DND-41 (cell line): ENCODE data around the gene RAD51B.

Experiments used
- ATAC-seq: fragments of 200-7000 bp; cut with Tn5 transposase; 3 replicates; pipeline ENCODE4 v1.9.1; 2021; ENCODE audit warnings: low read depth; ENCODE audit not compliant: insufficient read depth
- DNase-seq: peaks from one replicate; pipeline ENCODE4 v3.0.0-alpha.2; 2020
- H2AFZ ChIP-seq: 2 replicates; pipeline ENCODE4 v1.6.0; 2012; ENCODE audit warnings: low read depth, low read length
- H3K27ac ChIP-seq: 2 replicates; pipeline ENCODE4 v1.5.1; 2012; ENCODE audit warnings: low read length, inconsistent platforms
- H3K27me3 ChIP-seq: fragments of 200-600 bp; sonication (generic); 2 replicates; pipeline ENCODE4 v1.6.0; 2012; ENCODE audit warnings: low read length, mild to moderate bottlenecking, inconsistent platforms; ENCODE audit not compliant: insufficient read depth, poor library complexity
- H3K36me3 ChIP-seq: 2 replicates; pipeline ENCODE4 v1.5.1; 2012; ENCODE audit warnings: low read length, inconsistent platforms; ENCODE audit not compliant: insufficient read depth
- H3K4me1 ChIP-seq: 2 replicates; pipeline ENCODE4 v1.5.1; 2012; ENCODE audit warnings: mild to moderate bottlenecking, low read length; ENCODE audit not compliant: insufficient read depth
- H3K4me2 ChIP-seq: 2 replicates; pipeline ENCODE4 v1.6.0; 2012; ENCODE audit warnings: mild to moderate bottlenecking, moderate library complexity, low read length, inconsistent platforms; ENCODE audit not compliant: insufficient read depth
- H3K4me3 ChIP-seq, 2 experiments: fragments of 200-600 bp in 1 of 2; shearing (Covaris generic) in 1 of 2; 2 replicates each; pipeline ENCODE4 v1.5.1; 2012 to 2016; ENCODE audit warnings: inconsistent platforms in 2 of 2, low read length in 2 of 2, mild to moderate bottlenecking in 2 of 2, low read depth in 1 of 2, moderate library complexity in 1 of 2
- H3K79me2 ChIP-seq: 2 replicates; pipeline ENCODE4 v1.6.0; 2012; ENCODE audit warnings: low read length, inconsistent platforms; ENCODE audit not compliant: insufficient read depth
- H3K9ac ChIP-seq: 2 replicates; pipeline ENCODE4 v1.6.0; 2012; ENCODE audit warnings: low read depth, mild to moderate bottlenecking, inconsistent platforms, low read length, moderate library complexity
- H3K9me3 ChIP-seq: 2 replicates; pipeline ENCODE4 v1.5.1; 2012; ENCODE audit warnings: low read length, moderate library complexity, mild to moderate bottlenecking, inconsistent platforms; ENCODE audit not compliant: insufficient read depth, severe bottlenecking
- H4K20me1 ChIP-seq: 2 replicates; pipeline ENCODE4 v1.6.0; 2012; ENCODE audit warnings: low read length; ENCODE audit not compliant: insufficient read depth
- CTCF ChIP-seq: IDR thresholded peaks from 2 replicates; pipeline ENCODE4 v1.5.1; 2012; ENCODE audit warnings: borderline replicate concordance, low read length, moderate library complexity, mild to moderate bottlenecking; ENCODE audit not compliant: poor library complexity, severe bottlenecking; ENCODE audit errors: extremely low read depth
- EZH2 ChIP-seq: IDR thresholded peaks from 3 replicates; pipeline ENCODE4 v1.6.1; 2012; ENCODE audit warnings: borderline replicate concordance, low read depth, mild to moderate bottlenecking, moderate library complexity, low read length, inconsistent platforms; ENCODE audit not compliant: severe bottlenecking

Gene RAD51B

GRCh38 chr14:68322940-68323620 lies 503.5 kb downstream of the RAD51B start:
- no peaks in the 10 kb centered on the region for H3K79me2 ChIP-seq
- no peak for DNase-seq
- no peak for TF ChIP-seq EZH2
- TF ChIP-seq CTCF = no peak
- H3K27me3 ChIP-seq = no peaks in the 10 kb centered on the region
- H3K4me2 ChIP-seq = no peak overlapping the region
- ATAC-seq = no peak
- H3K9me3 ChIP-seq = no peaks in the 10 kb centered on the region
- no peaks in the 10 kb centered on the region for H3K36me3 ChIP-seq
- no peak overlapping the region for H3K9ac ChIP-seq
- no peak overlapping the region for H2AFZ ChIP-seq
- no peaks in the 10 kb centered on the region for H4K20me1 ChIP-seq
- no peaks in the 10 kb centered on the region for H3K4me1 ChIP-seq
- no peak overlapping the region for H3K27ac ChIP-seq
- no peak overlapping the region for H3K4me3 ChIP-seq

GRCh38 chr14:68325267-68325807 lies 505.8 kb downstream of the RAD51B start:
- Histone ChIP-seq H3K27me3 (no peaks in the 10 kb centered on the region), H3K4me1 (no peaks in the 10 kb centered on the region), H3K9me3 (no peaks in the 10 kb centered on the region), H2AFZ (no peak overlapping the region), H3K4me2 (no peak overlapping the region), H3K36me3 (no peaks in the 10 kb centered on the region), H3K4me3 (no peak overlapping the region), H3K79me2 (no peaks in the 10 kb centered on the region), H3K9ac (no peak overlapping the region), H3K27ac (no peak overlapping the region), H4K20me1 (no peaks in the 10 kb centered on the region)
- DNase-seq (no peak), ATAC-seq (no peak)
- TF ChIP-seq EZH2 = no peak
- TF ChIP-seq CTCF = no peak

- H3K4me1 ChIP-seq = no peaks in the 10 kb centered on the region
- TF ChIP-seq EZH2 (no peak), CTCF (no peak)
- H3K27me3 ChIP-seq = no peaks in the 10 kb centered on the region
- no peak overlapping the region for H2AFZ ChIP-seq
- DNase-seq (no peak), ATAC-seq (no peak)
- H3K9me3 ChIP-seq = no peaks in the 10 kb centered on the region
- H4K20me1 ChIP-seq = no peaks in the 10 kb centered on the region
- no peak overlapping the region for H3K27ac ChIP-seq
- H3K36me3 ChIP-seq = no peaks in the 10 kb centered on the region
- no peak overlapping the region for H3K4me3 ChIP-seq
- no peak overlapping the region for H3K9ac ChIP-seq
- no peak overlapping the region for H3K4me2 ChIP-seq
- no peaks in the 10 kb centered on the region for H3K79me2 ChIP-seq
Observed at GRCh38 chr14:68327231-68327630, 507.7 kb downstream of the RAD51B start.
